GM12873 (cell line): ENCODE data around the gene YPEL2.

Experiments
- CTCF ChIP-seq: IDR thresholded peaks from 2 replicates; pipeline ENCODE4 v1.5.1; 2012; ENCODE audit warnings: low read depth, mild to moderate bottlenecking, moderate library complexity, low read length, control low read depth; ENCODE audit not compliant: insufficient read depth; ENCODE audit errors: missing control alignments

The YPEL2 gene

DNA sequence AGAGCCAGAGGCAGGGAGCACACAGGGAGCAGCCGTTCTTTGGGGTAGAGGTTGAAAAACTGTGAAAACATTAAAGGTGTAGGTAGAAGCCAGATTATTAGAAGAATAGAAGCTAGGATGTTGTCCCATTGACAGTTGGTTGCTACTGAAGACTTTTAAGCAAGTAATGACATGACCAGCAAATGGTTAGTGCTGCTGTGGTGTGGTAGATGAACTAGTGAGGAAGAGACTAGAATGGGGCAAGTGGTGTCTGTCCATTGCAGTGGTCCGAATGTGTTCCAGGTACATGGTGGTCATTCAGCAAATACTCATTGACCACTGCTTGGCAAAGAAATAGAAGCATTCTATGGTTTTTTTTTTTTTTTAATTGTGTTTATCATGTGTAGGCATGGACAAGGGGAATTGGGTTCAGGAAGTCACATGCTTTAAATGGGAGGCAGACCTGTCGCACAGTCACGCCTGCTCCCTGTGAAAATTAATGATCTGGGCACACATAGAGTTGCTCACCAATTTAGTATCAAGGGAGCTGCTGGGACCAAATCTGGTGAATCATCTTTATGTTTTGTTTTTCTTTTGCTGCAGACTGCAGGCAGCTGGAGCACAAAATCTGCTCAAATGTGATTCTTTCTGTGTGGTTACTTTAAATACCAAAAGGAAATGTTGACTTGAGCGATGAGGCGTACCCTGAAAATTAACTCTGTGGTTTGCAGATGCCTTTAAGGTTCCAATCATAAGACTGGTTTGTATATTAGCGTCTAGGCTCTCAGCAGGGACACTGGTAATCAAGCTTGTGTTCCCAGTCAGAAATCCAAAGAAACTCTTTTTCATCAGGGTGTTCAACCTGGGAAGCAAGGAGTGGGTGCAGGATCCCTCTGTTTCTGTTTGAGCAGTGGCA lies 30.7 kb downstream of the YPEL2 start:
- no peak for TF ChIP-seq CTCF

DNA sequence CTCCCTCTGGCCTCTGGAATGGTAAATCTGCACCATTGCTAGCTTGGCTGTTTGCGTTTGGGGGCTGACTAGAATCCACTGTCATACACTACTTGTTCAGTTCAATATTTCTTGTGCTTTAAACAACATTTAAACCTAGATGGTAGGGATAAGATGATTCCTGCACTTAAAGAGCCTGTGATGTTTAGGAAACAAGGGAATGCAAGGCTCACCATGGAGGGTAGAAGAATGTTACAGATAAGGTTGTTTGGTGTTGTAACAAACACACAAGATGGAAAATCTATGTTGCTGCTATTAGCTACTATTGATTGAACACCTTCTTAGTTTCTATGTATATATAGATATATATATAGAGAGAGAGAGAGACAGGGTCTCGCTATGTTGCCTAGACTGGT lies 31.4 kb downstream of the YPEL2 start:
- no peak for TF ChIP-seq CTCF

DNA sequence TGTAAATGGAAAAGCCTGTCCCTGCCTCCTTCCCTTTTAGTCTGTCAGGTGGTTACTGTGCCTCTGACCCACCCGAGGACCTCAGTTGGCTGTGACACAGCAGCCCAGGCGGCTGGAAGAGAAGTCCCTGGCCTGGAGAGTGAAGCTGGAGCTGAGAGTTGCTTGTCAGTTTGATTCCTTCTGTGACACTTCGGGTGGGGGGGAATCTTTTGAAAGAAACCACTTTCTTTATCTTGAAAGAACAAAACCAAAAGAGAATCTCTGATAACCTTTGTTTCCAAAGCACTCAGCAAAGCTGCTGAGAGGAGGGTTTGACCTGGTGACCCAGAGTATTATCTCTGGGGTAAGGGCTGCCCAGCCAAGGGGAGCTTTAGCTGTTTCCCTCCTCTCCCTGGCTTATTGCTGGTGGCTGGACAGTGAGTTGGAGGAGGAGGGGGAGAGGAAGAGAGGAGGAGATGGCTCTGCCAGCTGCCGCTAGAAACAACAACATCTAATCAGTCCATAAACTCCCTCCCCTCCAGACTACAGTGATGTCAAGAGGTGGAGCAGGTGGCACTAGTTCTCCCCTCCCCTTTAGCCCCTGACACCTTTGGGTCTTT lies 34.0 kb downstream of the YPEL2 start:
- no peak for TF ChIP-seq CTCF

- TF ChIP-seq CTCF = no peak
Measured at GRCh38 chr17:59366040-59366757, 34.7 kb downstream of the YPEL2 start.

DNA sequence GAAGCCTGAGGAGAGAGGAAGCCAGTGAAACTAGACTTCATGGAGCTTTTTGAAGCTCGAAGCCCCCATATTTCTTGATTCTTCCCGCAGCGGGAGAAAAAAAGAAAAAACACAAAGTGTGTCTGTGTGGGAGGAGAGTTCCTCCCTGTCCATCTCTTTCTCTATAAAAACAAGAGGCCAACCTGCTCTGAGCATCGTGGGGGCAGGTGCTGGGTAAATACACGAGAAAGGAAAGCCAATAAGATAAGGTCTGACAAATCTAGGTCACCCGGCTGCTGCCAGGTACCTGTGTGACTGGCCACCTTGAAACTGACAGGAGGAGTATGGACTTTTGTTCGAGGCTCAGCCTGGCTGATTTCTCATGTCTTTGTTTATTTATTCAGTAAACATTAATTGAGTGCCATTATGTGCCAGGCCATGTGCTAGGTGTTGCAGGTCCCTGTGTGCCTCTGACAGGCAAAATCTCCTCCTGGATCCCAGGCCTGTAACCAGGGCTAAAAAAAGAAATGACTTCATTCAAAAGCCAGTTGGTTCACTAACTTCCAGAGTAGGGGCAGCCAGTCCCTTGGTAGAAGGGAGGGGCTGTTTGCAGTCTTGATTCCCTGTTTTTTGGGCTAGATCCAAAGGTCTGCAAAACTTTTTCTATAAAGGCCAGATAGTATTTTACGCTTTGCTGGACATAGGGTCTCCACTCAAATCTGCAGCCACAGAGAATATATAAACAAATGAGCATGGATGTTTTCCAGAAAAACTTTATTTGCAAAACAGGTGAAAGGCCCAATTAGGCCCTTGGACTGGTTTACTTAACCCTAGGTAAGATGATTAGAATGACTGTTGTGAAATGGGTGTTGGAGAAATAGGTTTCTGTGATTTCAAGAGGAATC lies 35.6 kb downstream of the YPEL2 start:
- no peak for TF ChIP-seq CTCF

DNA sequence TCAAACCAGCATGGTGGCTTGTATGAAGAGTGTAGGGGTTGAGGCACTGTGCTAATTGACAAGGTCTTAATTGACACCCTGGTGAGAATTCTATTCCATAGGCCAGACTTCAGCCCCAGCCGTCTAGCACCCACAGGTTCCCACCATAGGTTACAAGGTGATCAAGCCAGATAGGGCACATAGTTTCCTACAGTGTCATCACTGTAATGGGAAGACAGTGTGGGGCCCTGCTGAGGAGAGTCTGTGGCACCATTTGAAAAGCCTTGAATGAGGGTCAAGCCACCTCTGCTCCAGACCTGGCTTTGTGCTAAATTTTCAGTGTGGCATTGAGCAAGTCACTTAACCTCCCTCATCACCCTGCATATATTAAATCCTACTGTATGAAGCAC lies 36.2 kb downstream of the YPEL2 start:
- no peak for TF ChIP-seq CTCF
